Liver (tissue), 9 donors: ENCODE measurements around the gene PNPT1. TPM values are rescaled to one million over a fixed set of nuclear protein-coding genes. Genes with fewer than 3 reads are reported as not detected.

Experiments used
- DNase-seq: peaks from one replicate; pipeline ENCODE4 v3.0.0-alpha.2; 2017; ENCODE audit warnings: low spot score
- H3K27ac ChIP-seq, 2 donors: one replicate each; pipeline ENCODE4 v1.7.0; 2013; ENCODE audit warnings: inconsistent platforms in 2 of 2, low read length in 2 of 2, control low read depth in 1 of 2, low read depth in 1 of 2, mild to moderate bottlenecking in 1 of 2
- H3K27me3 ChIP-seq, 4 donors: one replicate each; pipeline versions ENCODE4 v1.6.1 to v1.7.0; 2013; ENCODE audit warnings: low read length in 3 of 4, inconsistent platforms in 1 of 4, mild to moderate bottlenecking in 1 of 4, moderate library complexity in 1 of 4; ENCODE audit not compliant: control insufficient read depth in 4 of 4, insufficient read depth in 4 of 4
- H3K36me3 ChIP-seq, 4 donors: one replicate each; pipeline versions ENCODE4 v1.6.1 to v1.7.0; 2013; ENCODE audit warnings: low read length in 3 of 4, mild to moderate bottlenecking in 3 of 4, low read depth in 1 of 4, moderate library complexity in 1 of 4; ENCODE audit not compliant: control insufficient read depth in 4 of 4, insufficient read depth in 3 of 4
- H3K4me1 ChIP-seq, 4 donors: one replicate each; pipeline versions ENCODE4 v1.6.1 to v1.7.0; 2013; ENCODE audit warnings: low read length in 3 of 4, mild to moderate bottlenecking in 3 of 4, moderate library complexity in 1 of 4; ENCODE audit not compliant: control insufficient read depth in 4 of 4, insufficient read depth in 4 of 4
- H3K4me3 ChIP-seq, 3 donors: one replicate each; pipeline versions ENCODE4 v1.6.1 to v1.7.0; 2013; ENCODE audit warnings: low read length in 3 of 3, control low read depth in 1 of 3, low read depth in 1 of 3, mild to moderate bottlenecking in 1 of 3
- H3K9ac ChIP-seq, 2 donors: one replicate each; pipeline ENCODE4 v1.7.0; 2013; ENCODE audit warnings: low read length in 2 of 2, mild to moderate bottlenecking in 2 of 2, moderate library complexity in 2 of 2, control low read depth in 1 of 2, low read depth in 1 of 2
- H3K9me3 ChIP-seq, 4 donors: one replicate each; pipeline versions ENCODE4 v1.6.1 to v1.7.0; 2013; ENCODE audit warnings: low read length in 3 of 4; ENCODE audit not compliant: control insufficient read depth in 4 of 4
- ATF3 ChIP-seq: IDR thresholded peaks from 2 replicates; pipeline ENCODE4 v1.6.1; 2016; ENCODE audit warnings: antibody characterized with exemption
- CTCF ChIP-seq: fragments of 150-350 bp; IDR thresholded peaks from 2 replicates; pipeline ENCODE4 v1.5.1; 2017; ENCODE audit warnings: improper control_type of control experiment, low read depth, low read length; ENCODE audit not compliant: missing input control
- EGR1 ChIP-seq, 2 donors: IDR thresholded peaks; 2 replicates each; pipeline ENCODE4 v1.6.1; 2016 to 2018; ENCODE audit warnings: antibody characterized with exemption in 2 of 2, low read depth in 2 of 2
- FOXA1 ChIP-seq: IDR thresholded peaks from 2 replicates; pipeline ENCODE4 v1.6.1; 2016; ENCODE audit warnings: antibody characterized with exemption
- FOXA2 ChIP-seq: IDR thresholded peaks from 2 replicates; pipeline ENCODE4 v1.6.1; 2016; ENCODE audit warnings: antibody characterized with exemption
- GABPA ChIP-seq, 2 donors: IDR thresholded peaks in 1 of 2; conservative IDR thresholded peaks in 1 of 2; 2 replicates each; pipeline ENCODE4 v1.6.1; 2016; ENCODE audit warnings: antibody characterized with exemption in 2 of 2, mild to moderate bottlenecking in 1 of 2, moderate library complexity in 1 of 2
- HNF4A ChIP-seq, 2 donors: conservative IDR thresholded peaks; 2 replicates each; pipeline ENCODE4 v1.6.1; 2016; ENCODE audit warnings: antibody characterized with exemption in 2 of 2, mild to moderate bottlenecking in 2 of 2
- HNF4G ChIP-seq: IDR thresholded peaks from 2 replicates; pipeline ENCODE4 v1.6.1; 2016; ENCODE audit warnings: antibody characterized with exemption
- JUND ChIP-seq, 2 donors: IDR thresholded peaks; 2 replicates each; pipeline ENCODE4 v1.6.1; 2016; ENCODE audit warnings: antibody characterized with exemption in 2 of 2
- MAX ChIP-seq: IDR thresholded peaks from 2 replicates; pipeline ENCODE4 v1.6.1; 2016; ENCODE audit warnings: antibody characterized with exemption
- NR2F2 ChIP-seq: IDR thresholded peaks from 2 replicates; pipeline ENCODE4 v1.6.1; 2016; ENCODE audit warnings: antibody characterized with exemption
- RAD21 ChIP-seq, 2 donors: IDR thresholded peaks; 2 replicates each; pipeline ENCODE4 v1.6.1; 2016; ENCODE audit warnings: antibody characterized with exemption in 2 of 2, mild to moderate bottlenecking in 2 of 2
- REST ChIP-seq: IDR thresholded peaks from 2 replicates; pipeline ENCODE4 v1.6.1; 2016; ENCODE audit warnings: antibody characterized with exemption, mild to moderate bottlenecking
- RXRA ChIP-seq, 2 donors: IDR thresholded peaks; 2 replicates each; pipeline ENCODE4 v1.6.1; 2017 to 2018; ENCODE audit warnings: antibody characterized with exemption in 2 of 2, mild to moderate bottlenecking in 1 of 2
- SP1 ChIP-seq: IDR thresholded peaks from 2 replicates; pipeline ENCODE4 v1.6.1; 2018; ENCODE audit warnings: antibody characterized with exemption, mild to moderate bottlenecking
- TAF1 ChIP-seq: conservative IDR thresholded peaks from 2 replicates; pipeline ENCODE4 v1.6.1; 2016; ENCODE audit warnings: antibody characterized with exemption, mild to moderate bottlenecking
- YY1 ChIP-seq: IDR thresholded peaks from 2 replicates; pipeline ENCODE4 v1.6.1; 2016; ENCODE audit warnings: antibody characterized with exemption, mild to moderate bottlenecking
- ZBTB33 ChIP-seq: IDR thresholded peaks from 2 replicates; pipeline ENCODE4 v1.6.1; 2016; ENCODE audit warnings: antibody characterized with exemption
- WGBS: extraction: QIAGEN DNeasy Blood & Tissue Kit; methylation state at CpG from one replicate; pipeline ENCODE4 v1.1.7; 2013; 5-methylcytosine and 5-hydroxymethylcytosine counted together
- polyA plus RNA-seq, 2 donors: library from polyadenylated mRNA; stranded (reverse) in 1 of 2; unstranded in 1 of 2; fragments of 200-250 nt in 1 of 2; fragments of >200 nt in 1 of 2; fragmentation: Nextera tagmentation in 1 of 2; extraction: Ambion mirVana in 1 of 2; gene quantifications; one replicate each; pipeline versions ENCODE4 v1.2.1 to v1.2.3, GENCODE V29; 2013 to 2015
- total RNA-seq, 2 donors: library from RNA; depleted of rRNA; stranded (reverse); fragments of >200 nt; gene quantifications; one replicate each; pipeline ENCODE4 v1.2.3, GENCODE V29; 2014
- donor health status: healthy.
- donor health status: healthy.
- donor health status: healthy.
- donor health status: healthy.
- donor health status: healthy.

The PNPT1 gene
- total and polyA plus RNA-seq, 4 donors: 8.0 to 11.4 (median 8.7) TPM

- Histone ChIP-seq H3K9me3 (no peaks in the 10 kb centered on the region), H3K36me3 (peaks cover 0 to 12% (median 8%) of the 10 kb centered on the region in 4 donors), H3K9ac (peak overlapping the region; percentile 73 to 94), H3K27ac (peak overlapping the region; percentile 96 to 97), H3K4me3 (peak overlapping the region; percentile 56 to 100 (median 96)), H3K27me3 (no peaks in the 10 kb centered on the region), H3K4me1 (peaks cover 4 to 30% (median 20%) of the 10 kb centered on the region in 4 donors)
- TF ChIP-seq ATF3: no peak
- peak; percentile 94 for TF ChIP-seq REST
- TF ChIP-seq RXRA (IDR thresholded peaks at IDR 0.05): no peak
- peak; percentile 41 for TF ChIP-seq FOXA2
- DNase-seq: no peak
- WGBS: under 1% methylated on average over 24 of the region's 24 CpGs
These were observed 77.0 kb downstream of the PNPT1 start for GRCh38 chr2:55616551-55617174.

- TF ChIP-seq ZBTB33 (no peak), HNF4A (conservative IDR thresholded peaks at IDR 0.05) (no peak), YY1 (no peak), CTCF (no peak), GABPA (IDR thresholded peaks at IDR 0.05 in 1 of 2, conservative IDR thresholded peaks at IDR 0.05 in 1 of 2) (no peak), REST (no peak), HNF4G (no peak), JUND (IDR thresholded peaks at IDR 0.05) (no peak), RAD21 (IDR thresholded peaks at IDR 0.05) (no peak), FOXA2 (no peak), RXRA (IDR thresholded peaks at IDR 0.05) (no peak), TAF1 (no peak), EGR1 (IDR thresholded peaks at IDR 0.05; ENCODE audit: low read depth in 2 of 2) (no peak), MAX (no peak), SP1 (no peak), ATF3 (no peak), NR2F2 (no peak), FOXA1 (no peak)
- WGBS: 100% methylated on average over 1 of the region's 1 CpG
- no peak overlapping the region for H3K27ac ChIP-seq
- no peaks in the 10 kb centered on the region for H3K9me3 ChIP-seq
- no peaks in the 10 kb centered on the region for H3K27me3 ChIP-seq
- H3K9ac ChIP-seq: no peak overlapping the region
- H3K4me1 ChIP-seq: peaks cover 11 to 37% (median 28%) of the 10 kb centered on the region in 4 donors
- H3K36me3 ChIP-seq: peaks cover 0 to 18% (median 9%) of the 10 kb centered on the region in 4 donors
- H3K4me3 ChIP-seq: no peak overlapping the region
- DNase-seq: no peak
These were observed 81.6 kb downstream of the PNPT1 start for GRCh38 chr2:55611997-55612396.
